Measurements from ENCODE around the gene SLC43A2.
"Not testable (repeated sequence)": the region's sequence is repeated elsewhere in the genome, so short reads cannot be mapped to it uniquely, and the experiment has no call there.

SLC43A2 gene

DNA sequence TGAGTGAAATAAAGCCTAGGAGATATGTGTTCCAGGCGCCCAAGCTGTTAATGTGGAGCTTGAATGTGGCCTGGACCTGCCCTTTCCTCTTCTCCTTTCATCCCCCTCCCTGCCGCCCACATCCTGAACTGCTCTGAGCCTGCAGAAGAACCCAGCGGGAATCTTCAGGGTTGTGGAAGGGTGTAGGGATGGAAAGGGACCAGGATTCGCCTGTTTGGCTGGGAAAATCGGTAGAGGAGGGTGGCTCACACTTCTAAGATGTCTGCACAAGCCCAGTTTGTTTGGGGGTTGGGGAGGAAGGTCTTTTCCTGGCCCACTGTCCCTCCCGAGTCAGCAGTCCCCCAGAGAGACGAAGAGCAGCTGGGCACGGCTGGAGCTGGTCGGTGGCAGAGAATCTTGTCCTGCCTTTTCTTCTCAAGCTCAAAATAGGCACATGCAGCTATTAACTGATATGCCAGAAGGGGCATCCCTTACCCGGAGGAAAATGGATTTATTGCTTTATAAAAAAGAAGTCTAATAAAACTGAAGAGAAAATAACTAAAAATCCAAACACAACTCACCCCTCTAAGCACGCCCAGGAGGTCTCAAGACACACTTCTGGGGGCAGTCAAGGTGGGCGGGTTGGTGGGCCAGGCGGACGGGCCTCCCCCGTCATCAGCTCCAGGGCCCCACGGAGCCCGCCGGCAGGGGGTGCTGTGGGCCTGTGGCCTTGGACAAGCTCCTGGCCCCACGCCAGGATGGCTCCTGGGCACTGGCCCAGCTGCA is 54.5 kb downstream of the SLC43A2 start:
- ATAC-seq, result peak; percentile 74
- TF ChIP-seq, protein P1, sequence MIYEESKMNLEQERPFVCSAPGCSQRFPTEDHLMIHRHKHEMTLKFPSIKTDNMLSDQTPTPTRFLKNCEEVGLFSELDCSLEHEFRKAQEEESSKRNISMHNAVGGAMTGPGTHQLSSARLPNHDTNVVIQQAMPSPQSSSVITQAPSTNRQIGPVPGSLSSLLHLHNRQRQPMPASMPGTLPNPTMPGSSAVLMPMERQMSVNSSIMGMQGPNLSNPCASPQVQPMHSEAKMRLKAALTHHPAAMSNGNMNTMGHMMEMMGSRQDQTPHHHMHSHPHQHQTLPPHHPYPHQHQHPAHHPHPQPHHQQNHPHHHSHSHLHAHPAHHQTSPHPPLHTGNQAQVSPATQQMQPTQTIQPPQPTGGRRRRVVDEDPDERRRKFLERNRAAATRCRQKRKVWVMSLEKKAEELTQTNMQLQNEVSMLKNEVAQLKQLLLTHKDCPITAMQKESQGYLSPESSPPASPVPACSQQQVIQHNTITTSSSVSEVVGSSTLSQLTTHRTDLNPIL (CRISPR knock-in tag; IDR thresholded peaks at IDR 0.05; ENCODE audit: low read depth), result no peak
- TF ChIP-seq BACH2 (CRISPR knock-in tag; IDR thresholded peaks at IDR 0.05; ENCODE audit: borderline replicate concordance) (no peak), ZFP3 (CRISPR knock-in tag; IDR thresholded peaks at IDR 0.05) (no peak), ISL1 (CRISPR knock-in tag; IDR thresholded peaks at IDR 0.05) (no peak), TOX (CRISPR knock-in tag; IDR thresholded peaks at IDR 0.05; ENCODE audit: borderline replicate concordance) (no peak), ZNF70 (CRISPR knock-in tag; IDR thresholded peaks at IDR 0.05) (no peak), TCF4 (CRISPR knock-in tag; IDR thresholded peaks at IDR 0.05; ENCODE audit: borderline replicate concordance) (no peak), OSR1 (CRISPR knock-in tag; IDR thresholded peaks at IDR 0.05) (no peak)
- TF ChIP-seq, protein P2, sequence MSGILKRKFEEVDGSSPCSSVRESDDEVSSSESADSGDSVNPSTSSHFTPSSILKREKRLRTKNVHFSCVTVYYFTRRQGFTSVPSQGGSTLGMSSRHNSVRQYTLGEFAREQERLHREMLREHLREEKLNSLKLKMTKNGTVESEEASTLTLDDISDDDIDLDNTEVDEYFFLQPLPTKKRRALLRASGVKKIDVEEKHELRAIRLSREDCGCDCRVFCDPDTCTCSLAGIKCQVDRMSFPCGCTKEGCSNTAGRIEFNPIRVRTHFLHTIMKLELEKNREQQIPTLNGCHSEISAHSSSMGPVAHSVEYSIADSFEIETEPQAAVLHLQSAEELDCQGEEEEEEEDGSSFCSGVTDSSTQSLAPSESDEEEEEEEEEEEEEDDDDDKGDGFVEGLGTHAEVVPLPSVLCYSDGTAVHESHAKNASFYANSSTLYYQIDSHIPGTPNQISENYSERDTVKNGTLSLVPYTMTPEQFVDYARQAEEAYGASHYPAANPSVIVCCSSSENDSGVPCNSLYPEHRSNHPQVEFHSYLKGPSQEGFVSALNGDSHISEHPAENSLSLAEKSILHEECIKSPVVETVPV (CRISPR knock-in tag; IDR thresholded peaks at IDR 0.05), result no peak

DNA sequence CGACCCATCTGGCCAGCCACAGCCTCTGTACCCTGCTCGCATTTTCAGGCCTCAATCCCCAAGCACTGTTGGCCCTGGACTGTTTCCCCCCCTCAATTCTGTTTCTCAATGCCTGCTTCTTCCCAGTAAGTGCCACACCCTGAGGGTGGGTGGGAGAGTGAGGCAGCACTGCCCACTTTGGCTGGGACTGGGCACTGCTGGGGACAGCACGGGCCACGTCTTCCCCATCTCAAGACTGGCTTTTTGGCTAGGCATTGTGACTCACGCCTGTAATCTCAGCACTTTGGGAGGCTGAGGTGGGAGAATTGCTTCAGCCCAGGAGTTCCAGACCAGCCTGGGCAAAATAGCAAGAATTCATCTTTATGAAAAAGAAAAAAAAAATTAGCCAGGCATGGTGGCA is 56.0 kb downstream of the SLC43A2 start:
- not testable (repeated sequence) for ATAC-seq

DNA sequence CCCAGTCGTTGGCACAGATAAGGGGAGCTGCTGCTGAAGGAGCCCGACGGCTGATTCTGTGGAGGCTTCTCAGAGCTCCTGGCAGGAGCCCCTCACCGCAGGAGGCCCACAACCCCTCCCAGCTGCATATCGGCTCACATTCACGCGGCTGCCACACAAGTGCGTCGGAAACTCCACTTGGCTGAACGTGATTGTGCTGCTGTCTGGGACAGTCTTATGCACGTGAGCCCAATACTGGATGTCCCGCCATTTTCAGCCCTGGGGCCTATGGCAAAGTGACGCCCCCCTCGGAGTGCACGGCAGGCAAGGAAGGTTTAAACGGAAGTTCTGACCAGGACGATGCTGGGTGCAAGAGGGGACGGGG is 57.3 kb downstream of the SLC43A2 start:
- TF ChIP-seq ISL1 (CRISPR knock-in tag; IDR thresholded peaks at IDR 0.05) (no peak), GLIS3 (CRISPR knock-in tag; IDR thresholded peaks at IDR 0.05) (no peak), ZNF565 (CRISPR knock-in tag; conservative IDR thresholded peaks at IDR 0.05; ENCODE audit: low read depth) (no peak), ZNF70 (CRISPR knock-in tag; IDR thresholded peaks at IDR 0.05) (no peak), ZNF8 (CRISPR knock-in tag; IDR thresholded peaks at IDR 0.05) (no peak), ZFP3 (CRISPR knock-in tag; IDR thresholded peaks at IDR 0.05) (no peak), ZFP30 (CRISPR knock-in tag; IDR thresholded peaks at IDR 0.05) (no peak), PPARA (CRISPR knock-in tag; IDR thresholded peaks at IDR 0.05; ENCODE audit: borderline replicate concordance) (no peak), ARNTL (CRISPR knock-in tag; IDR thresholded peaks at IDR 0.05; ENCODE audit: borderline replicate concordance, low read depth) (no peak), OSR1 (CRISPR knock-in tag; IDR thresholded peaks at IDR 0.05) (no peak)
- TF ChIP-seq, protein P3, sequence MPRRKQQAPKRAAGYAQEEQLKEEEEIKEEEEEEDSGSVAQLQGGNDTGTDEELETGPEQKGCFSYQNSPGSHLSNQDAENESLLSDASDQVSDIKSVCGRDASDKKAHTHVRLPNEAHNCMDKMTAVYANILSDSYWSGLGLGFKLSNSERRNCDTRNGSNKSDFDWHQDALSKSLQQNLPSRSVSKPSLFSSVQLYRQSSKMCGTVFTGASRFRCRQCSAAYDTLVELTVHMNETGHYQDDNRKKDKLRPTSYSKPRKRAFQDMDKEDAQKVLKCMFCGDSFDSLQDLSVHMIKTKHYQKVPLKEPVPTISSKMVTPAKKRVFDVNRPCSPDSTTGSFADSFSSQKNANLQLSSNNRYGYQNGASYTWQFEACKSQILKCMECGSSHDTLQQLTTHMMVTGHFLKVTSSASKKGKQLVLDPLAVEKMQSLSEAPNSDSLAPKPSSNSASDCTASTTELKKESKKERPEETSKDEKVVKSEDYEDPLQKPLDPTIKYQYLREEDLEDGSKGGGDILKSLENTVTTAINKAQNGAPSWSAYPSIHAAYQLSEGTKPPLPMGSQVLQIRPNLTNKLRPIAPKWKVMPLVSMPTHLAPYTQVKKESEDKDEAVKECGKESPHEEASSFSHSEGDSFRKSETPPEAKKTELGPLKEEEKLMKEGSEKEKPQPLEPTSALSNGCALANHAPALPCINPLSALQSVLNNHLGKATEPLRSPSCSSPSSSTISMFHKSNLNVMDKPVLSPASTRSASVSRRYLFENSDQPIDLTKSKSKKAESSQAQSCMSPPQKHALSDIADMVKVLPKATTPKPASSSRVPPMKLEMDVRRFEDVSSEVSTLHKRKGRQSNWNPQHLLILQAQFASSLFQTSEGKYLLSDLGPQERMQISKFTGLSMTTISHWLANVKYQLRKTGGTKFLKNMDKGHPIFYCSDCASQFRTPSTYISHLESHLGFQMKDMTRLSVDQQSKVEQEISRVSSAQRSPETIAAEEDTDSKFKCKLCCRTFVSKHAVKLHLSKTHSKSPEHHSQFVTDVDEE (CRISPR knock-in tag; IDR thresholded peaks at IDR 0.05), result no peak
- TF ChIP-seq, protein P4, sequence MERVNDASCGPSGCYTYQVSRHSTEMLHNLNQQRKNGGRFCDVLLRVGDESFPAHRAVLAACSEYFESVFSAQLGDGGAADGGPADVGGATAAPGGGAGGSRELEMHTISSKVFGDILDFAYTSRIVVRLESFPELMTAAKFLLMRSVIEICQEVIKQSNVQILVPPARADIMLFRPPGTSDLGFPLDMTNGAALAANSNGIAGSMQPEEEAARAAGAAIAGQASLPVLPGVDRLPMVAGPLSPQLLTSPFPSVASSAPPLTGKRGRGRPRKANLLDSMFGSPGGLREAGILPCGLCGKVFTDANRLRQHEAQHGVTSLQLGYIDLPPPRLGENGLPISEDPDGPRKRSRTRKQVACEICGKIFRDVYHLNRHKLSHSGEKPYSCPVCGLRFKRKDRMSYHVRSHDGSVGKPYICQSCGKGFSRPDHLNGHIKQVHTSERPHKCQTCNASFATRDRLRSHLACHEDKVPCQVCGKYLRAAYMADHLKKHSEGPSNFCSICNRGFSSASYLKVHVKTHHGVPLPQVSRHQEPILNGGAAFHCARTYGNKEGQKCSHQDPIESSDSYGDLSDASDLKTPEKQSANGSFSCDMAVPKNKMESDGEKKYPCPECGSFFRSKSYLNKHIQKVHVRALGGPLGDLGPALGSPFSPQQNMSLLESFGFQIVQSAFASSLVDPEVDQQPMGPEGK (CRISPR knock-in tag; IDR thresholded peaks at IDR 0.05; ENCODE audit: borderline replicate concordance), result no peak
- TF ChIP-seq, protein P1 (CRISPR knock-in tag; IDR thresholded peaks at IDR 0.05; ENCODE audit: low read depth), result no peak
- TF ChIP-seq, protein P2 (CRISPR knock-in tag; IDR thresholded peaks at IDR 0.05), result no peak
- TF ChIP-seq, protein P5, sequence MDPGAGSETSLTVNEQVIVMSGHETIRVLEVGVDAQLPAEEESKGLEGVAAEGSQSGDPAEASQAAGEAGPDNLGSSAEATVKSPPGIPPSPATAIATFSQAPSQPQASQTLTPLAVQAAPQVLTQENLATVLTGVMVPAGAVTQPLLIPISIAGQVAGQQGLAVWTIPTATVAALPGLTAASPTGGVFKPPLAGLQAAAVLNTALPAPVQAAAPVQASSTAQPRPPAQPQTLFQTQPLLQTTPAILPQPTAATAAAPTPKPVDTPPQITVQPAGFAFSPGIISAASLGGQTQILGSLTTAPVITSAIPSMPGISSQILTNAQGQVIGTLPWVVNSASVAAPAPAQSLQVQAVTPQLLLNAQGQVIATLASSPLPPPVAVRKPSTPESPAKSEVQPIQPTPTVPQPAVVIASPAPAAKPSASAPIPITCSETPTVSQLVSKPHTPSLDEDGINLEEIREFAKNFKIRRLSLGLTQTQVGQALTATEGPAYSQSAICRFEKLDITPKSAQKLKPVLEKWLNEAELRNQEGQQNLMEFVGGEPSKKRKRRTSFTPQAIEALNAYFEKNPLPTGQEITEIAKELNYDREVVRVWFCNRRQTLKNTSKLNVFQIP (CRISPR knock-in tag; IDR thresholded peaks at IDR 0.05; ENCODE audit: borderline replicate concordance, low read depth), result no peak
- no peak for ATAC-seq

All from SK-N-SH treated with all-trans-retinoic acid at 6 μM for 48 hours (cell line).